Dendritic cell treated with granulocyte-macrophage colony-stimulating factor and Interleukin-4, amounts not matched to agents 40 ng/mL and 50 ng/mL, for 4 days (primary cell): ENCODE results near the gene LY9.

Experiments used
- H3K27ac Mint-ChIP-seq: one replicate; pipeline ENCODE4 v1.8.0; 2022; ENCODE audit warnings: mild to moderate bottlenecking, mixed read lengths
- H3K27me3 Mint-ChIP-seq: one replicate; pipeline ENCODE4 v1.8.0; 2022; ENCODE audit warnings: mild to moderate bottlenecking, mixed read lengths
- H3K36me3 Mint-ChIP-seq: one replicate; pipeline ENCODE4 v1.8.0; 2022; ENCODE audit warnings: low read depth, mixed read lengths
- H3K4me1 Mint-ChIP-seq: one replicate; pipeline ENCODE4 v1.8.0; 2022; ENCODE audit warnings: low read depth, mixed read lengths
- H3K4me3 Mint-ChIP-seq: one replicate; pipeline ENCODE4 v1.8.0; 2022; ENCODE audit warnings: mild to moderate bottlenecking, moderate library complexity, mixed read lengths
- H3K9me3 Mint-ChIP-seq: one replicate; pipeline ENCODE4 v1.8.0; 2022; ENCODE audit warnings: mixed read lengths
- intact Hi-C: fragments of 100-400 bp; cut with micrococcal nuclease; formaldehyde crosslinking; loops from one replicate; pipeline ENCODE4 v1.15.0; 2022

LY9 gene

GRCh38 chr1:160823296-160823695 lies 27.3 kb downstream of the LY9 start:
- Mint-ChIP-seq H3K27ac (no peak overlapping the region), H3K36me3 (no peaks in the 10 kb centered on the region), H3K27me3 (peaks cover 4% of the 10 kb centered on the region), H3K4me1 (peaks cover 10% of the 10 kb centered on the region), H3K9me3 (no peaks in the 10 kb centered on the region), H3K4me3 (no peak overlapping the region)
- intact Hi-C loops: no loop called here

GRCh38 chr1:160826546-160826945 lies 30.6 kb downstream of the LY9 start:
- H3K36me3 Mint-ChIP-seq: no peaks in the 10 kb centered on the region
- no peak overlapping the region for H3K4me3 Mint-ChIP-seq
- no peaks in the 10 kb centered on the region for H3K9me3 Mint-ChIP-seq
- H3K27me3 Mint-ChIP-seq: no peaks in the 10 kb centered on the region
- no peak overlapping the region for H3K27ac Mint-ChIP-seq
- H3K4me1 Mint-ChIP-seq: peaks cover 10% of the 10 kb centered on the region
- intact Hi-C loops: no loop called here

- Mint-ChIP-seq H3K4me3 (no peak overlapping the region), H3K9me3 (no peaks in the 10 kb centered on the region), H3K27ac (no peak overlapping the region), H3K36me3 (no peaks in the 10 kb centered on the region), H3K27me3 (no peaks in the 10 kb centered on the region), H3K4me1 (peaks cover 10% of the 10 kb centered on the region)
- intact Hi-C loops: no loop called here
Measured at GRCh38 chr1:160827418-160827817, 31.4 kb downstream of the LY9 start.

GRCh38 chr1:160829766-160830165 lies 33.8 kb downstream of the LY9 start:
- intact Hi-C loops: loop anchor here (1.0 to 10.0 kb wide), 4 partner anchors 52 to 405 kb away; no protein-coding TSS in a partner anchor
- Mint-ChIP-seq H3K36me3 (no peaks in the 10 kb centered on the region), H3K27me3 (no peaks in the 10 kb centered on the region), H3K4me1 (peaks cover 10% of the 10 kb centered on the region), H3K27ac (no peak overlapping the region), H3K9me3 (no peaks in the 10 kb centered on the region), H3K4me3 (no peak overlapping the region)

GRCh38 chr1:160830321-160831153 lies 34.6 kb downstream of the LY9 start:
- H3K27ac Mint-ChIP-seq: no peak overlapping the region
- H3K36me3 Mint-ChIP-seq: no peaks in the 10 kb centered on the region
- intact Hi-C loops: loop anchor here (1.0 to 10.0 kb wide), 4 partner anchors 53 to 406 kb away; no protein-coding TSS in a partner anchor

GRCh38 chr1:160834945-160835565 lies 39.1 kb downstream of the LY9 start:
- Mint-ChIP-seq H3K36me3 (no peaks in the 10 kb centered on the region), H3K4me3 (no peak overlapping the region), H3K4me1 (peaks cover 26% of the 10 kb centered on the region), H3K27me3 (no peaks in the 10 kb centered on the region), H3K27ac (peak overlapping the region; percentile 24), H3K9me3 (no peaks in the 10 kb centered on the region)
- intact Hi-C loops: loop anchor here (1.0 to 10.0 kb wide), 6 partner anchors 42 to 410 kb away; no protein-coding TSS in a partner anchor

More at GRCh38 chr1:160830321-160831153, 34.6 kb downstream of the LY9 start:
- Mint-ChIP-seq H3K4me1 (peaks cover 10% of the 10 kb centered on the region), H3K4me3 (no peak overlapping the region), H3K27me3 (no peaks in the 10 kb centered on the region), H3K9me3 (no peaks in the 10 kb centered on the region)

- no peaks in the 10 kb centered on the region for H3K9me3 Mint-ChIP-seq
- H3K27ac Mint-ChIP-seq: no peak overlapping the region
- peaks cover 26% of the 10 kb centered on the region for H3K4me1 Mint-ChIP-seq
- no peak overlapping the region for H3K4me3 Mint-ChIP-seq
- H3K27me3 Mint-ChIP-seq: no peaks in the 10 kb centered on the region
- no peaks in the 10 kb centered on the region for H3K36me3 Mint-ChIP-seq
- intact Hi-C loops: loop anchor here (1.0 to 10.0 kb wide), 4 partner anchors 42 to 411 kb away; no protein-coding TSS in a partner anchor
Measured at GRCh38 chr1:160835751-160836150, 39.8 kb downstream of the LY9 start.

GRCh38 chr1:160836561-160836960 lies 40.6 kb downstream of the LY9 start:
- Mint-ChIP-seq H3K9me3 (no peaks in the 10 kb centered on the region), H3K36me3 (no peaks in the 10 kb centered on the region), H3K27me3 (no peaks in the 10 kb centered on the region), H3K27ac (no peak overlapping the region), H3K4me1 (peaks cover 26% of the 10 kb centered on the region), H3K4me3 (no peak overlapping the region)
- intact Hi-C loops: loop anchor here (5.0 to 10.0 kb wide), 2 partner anchors 41 to 412 kb away; no protein-coding TSS in a partner anchor

- H3K4me3 Mint-ChIP-seq: no peak overlapping the region
- no peaks in the 10 kb centered on the region for H3K36me3 Mint-ChIP-seq
- intact Hi-C loops: loop anchor here (5.0 to 10.0 kb wide), 2 partner anchors 40 to 412 kb away; no protein-coding TSS in a partner anchor
- no peak overlapping the region for H3K27ac Mint-ChIP-seq
- H3K27me3 Mint-ChIP-seq: no peaks in the 10 kb centered on the region
- H3K9me3 Mint-ChIP-seq: no peaks in the 10 kb centered on the region
- H3K4me1 Mint-ChIP-seq: peaks cover 26% of the 10 kb centered on the region
Measured at GRCh38 chr1:160836981-160837557, 41.1 kb downstream of the LY9 start.

- Mint-ChIP-seq H3K9me3 (no peaks in the 10 kb centered on the region), H3K27me3 (no peaks in the 10 kb centered on the region), H3K4me3 (no peak overlapping the region), H3K27ac (no peak overlapping the region), H3K4me1 (peaks cover 29% of the 10 kb centered on the region), H3K36me3 (no peaks in the 10 kb centered on the region)
- intact Hi-C loops: loop anchor here (5.0 to 10.0 kb wide), 2 partner anchors 40 to 413 kb away; no protein-coding TSS in a partner anchor
Measured at GRCh38 chr1:160837558-160838205, 41.7 kb downstream of the LY9 start.

GRCh38 chr1:160838888-160839287 lies 42.9 kb downstream of the LY9 start:
- Mint-ChIP-seq H3K27me3 (no peaks in the 10 kb centered on the region), H3K27ac (no peak overlapping the region), H3K36me3 (no peaks in the 10 kb centered on the region), H3K4me3 (no peak overlapping the region), H3K9me3 (no peaks in the 10 kb centered on the region), H3K4me1 (peaks cover 32% of the 10 kb centered on the region)
- intact Hi-C loops: loop anchor here (5.0 to 10.0 kb wide), 2 partner anchors 38 to 414 kb away; no protein-coding TSS in a partner anchor

- H3K4me1 Mint-ChIP-seq: peaks cover 32% of the 10 kb centered on the region
- no peaks in the 10 kb centered on the region for H3K27me3 Mint-ChIP-seq
- intact Hi-C loops: loop anchor here (5.0 to 10.0 kb wide), 2 partner anchors 38 to 415 kb away; no protein-coding TSS in a partner anchor
- H3K27ac Mint-ChIP-seq: no peak overlapping the region
- no peaks in the 10 kb centered on the region for H3K9me3 Mint-ChIP-seq
- H3K36me3 Mint-ChIP-seq: no peaks in the 10 kb centered on the region
- no peak overlapping the region for H3K4me3 Mint-ChIP-seq
Measured at GRCh38 chr1:160839746-160840145, 43.8 kb downstream of the LY9 start.

- intact Hi-C loops: no loop called here
- Mint-ChIP-seq H3K4me1 (peaks cover 35% of the 10 kb centered on the region), H3K9me3 (no peaks in the 10 kb centered on the region), H3K4me3 (no peak overlapping the region), H3K36me3 (no peaks in the 10 kb centered on the region), H3K27ac (no peak overlapping the region), H3K27me3 (no peaks in the 10 kb centered on the region)
Measured at GRCh38 chr1:160841079-160841478, 45.1 kb downstream of the LY9 start.
